ENCODE measurements around the gene PIK3R5.

The PIK3R5 gene

DNA sequence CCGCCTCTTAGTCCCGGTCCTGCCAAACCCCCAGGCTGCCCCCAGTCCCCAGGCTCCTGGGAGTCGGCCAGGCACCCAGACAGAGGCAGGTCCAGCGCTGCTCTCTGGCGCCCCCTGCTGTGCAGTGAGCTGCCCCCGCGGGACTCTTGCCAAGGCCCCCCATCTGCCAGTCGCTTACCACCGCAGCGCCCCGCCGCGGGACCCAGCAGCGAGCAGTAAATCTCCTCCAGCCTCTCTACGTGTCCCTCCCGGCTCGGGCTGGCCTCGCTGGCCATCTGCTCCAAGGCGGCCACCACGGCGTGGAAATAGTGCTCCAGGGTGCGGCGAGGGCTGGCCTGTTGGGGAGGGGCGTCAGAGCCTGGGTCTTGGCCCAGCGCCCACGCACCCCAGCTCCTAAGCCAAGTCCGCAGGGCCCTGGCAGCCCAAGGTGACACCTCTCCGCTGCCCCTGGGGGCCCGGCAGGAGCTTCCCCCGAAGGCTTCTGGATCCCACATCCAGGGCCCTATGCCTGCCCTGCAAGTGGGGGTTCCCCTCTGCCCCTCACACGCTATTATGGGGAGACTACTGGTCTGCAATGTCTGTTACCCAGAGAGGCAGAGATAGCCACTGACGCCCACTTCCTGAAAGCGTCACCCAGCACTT, 132.7 kb downstream of the PIK3R5 start:
- DNase-seq = peak; percentile 5 to 58 (median 27)

GRCh38 chr17:8831234-8831849, 134.2 kb downstream of the PIK3R5 start:
- no peak for DNase-seq

- no peak for DNase-seq
Observed at GRCh38 chr17:8830141-8830540, 135.4 kb downstream of the PIK3R5 start.

- DNase-seq = no peak
Observed at GRCh38 chr17:8829036-8829941, 136.2 kb downstream of the PIK3R5 start.
